ES-I3 (cell line): ENCODE measurements around the gene PPFIA4.

ENCODE experiments used
- H3K36me3 ChIP-seq: 2 replicates; pipeline ENCODE4 v1.6.1; 2013; ENCODE audit warnings: mild to moderate bottlenecking, low read length, control low read depth, moderate library complexity; ENCODE audit not compliant: insufficient read depth
- H3K4me1 ChIP-seq: 2 replicates; pipeline ENCODE4 v1.6.1; 2013; ENCODE audit warnings: mild to moderate bottlenecking, control low read depth, low read length; ENCODE audit not compliant: insufficient read depth
- H3K9ac ChIP-seq: 2 replicates; pipeline ENCODE4 v1.6.1; 2013; ENCODE audit warnings: low read depth, mild to moderate bottlenecking, low read length, moderate library complexity
- H3K9me3 ChIP-seq: 2 replicates; pipeline ENCODE4 v1.6.1; 2013; ENCODE audit warnings: mild to moderate bottlenecking, low read length, moderate library complexity; ENCODE audit not compliant: control insufficient read depth, insufficient read depth

The PPFIA4 gene

GRCh38 chr1:203040513-203041275, 14.4 kb downstream of the PPFIA4 start:
- Histone ChIP-seq H3K9me3 (no peaks in the 10 kb centered on the region), H3K9ac (no peak overlapping the region), H3K4me1 (peaks cover 11% of the 10 kb centered on the region; the same call in 1 of the 2 replicates), H3K36me3 (no peaks in the 10 kb centered on the region)

- Histone ChIP-seq H3K4me1 (0 out of 2 replicates have a peak, but pooled peaks cover 7% of the 10 kb centered on the region), H3K9ac (no peak overlapping the region)
Measured at GRCh38 chr1:203041351-203041932, 15.2 kb downstream of the PPFIA4 start.

GRCh38 chr1:203043830-203044545, 17.7 kb downstream of the PPFIA4 start:
- Histone ChIP-seq H3K9ac (no peak overlapping the region), H3K9me3 (no peaks in the 10 kb centered on the region), H3K36me3 (no peaks in the 10 kb centered on the region), H3K4me1 (peaks cover 8% of the 10 kb centered on the region)

More at GRCh38 chr1:203041351-203041932, 15.2 kb downstream of the PPFIA4 start:
- Histone ChIP-seq H3K36me3 (no peaks in the 10 kb centered on the region), H3K9me3 (no peaks in the 10 kb centered on the region)

GRCh38 chr1:203044546-203045250, 18.4 kb downstream of the PPFIA4 start:
- Histone ChIP-seq H3K9me3 (no peaks in the 10 kb centered on the region), H3K9ac (no peak overlapping the region), H3K4me1 (peaks cover 8% of the 10 kb centered on the region), H3K36me3 (no peaks in the 10 kb centered on the region)

- Histone ChIP-seq H3K9ac (no peak overlapping the region), H3K9me3 (no peaks in the 10 kb centered on the region), H3K36me3 (no peaks in the 10 kb centered on the region), H3K4me1 (peaks cover 7% of the 10 kb centered on the region)
Measured at GRCh38 chr1:203045336-203045735, 19.0 kb downstream of the PPFIA4 start.

- peaks cover 7% of the 10 kb centered on the region for H3K4me1 ChIP-seq
- H3K9ac ChIP-seq = no peak overlapping the region
Measured at GRCh38 chr1:203045821-203046594, 19.7 kb downstream of the PPFIA4 start.

GRCh38 chr1:203046984-203047630, 20.8 kb downstream of the PPFIA4 start:
- Histone ChIP-seq H3K9ac (no peak overlapping the region), H3K36me3 (no peaks in the 10 kb centered on the region), H3K9me3 (no peaks in the 10 kb centered on the region), H3K4me1 (peaks cover 12% of the 10 kb centered on the region)

More at GRCh38 chr1:203045821-203046594, 19.7 kb downstream of the PPFIA4 start:
- Histone ChIP-seq H3K36me3 (no peaks in the 10 kb centered on the region), H3K9me3 (no peaks in the 10 kb centered on the region)

GRCh38 chr1:203048086-203048485, 21.8 kb downstream of the PPFIA4 start:
- Histone ChIP-seq H3K36me3 (no peaks in the 10 kb centered on the region), H3K9me3 (no peaks in the 10 kb centered on the region), H3K9ac (no peak overlapping the region), H3K4me1 (peaks cover 21% of the 10 kb centered on the region)

GRCh38 chr1:203048555-203049051, 22.3 kb downstream of the PPFIA4 start:
- peaks cover 21% of the 10 kb centered on the region for H3K4me1 ChIP-seq
- H3K36me3 ChIP-seq = no peaks in the 10 kb centered on the region
- H3K9ac ChIP-seq = no peak overlapping the region
- H3K9me3 ChIP-seq = no peaks in the 10 kb centered on the region

- no peak overlapping the region for H3K9ac ChIP-seq
- peaks cover 24% of the 10 kb centered on the region for H3K4me1 ChIP-seq
- H3K36me3 ChIP-seq = no peaks in the 10 kb centered on the region
- no peaks in the 10 kb centered on the region for H3K9me3 ChIP-seq
Measured at GRCh38 chr1:203049077-203049476, 22.8 kb downstream of the PPFIA4 start.

GRCh38 chr1:203049576-203050180, 23.4 kb downstream of the PPFIA4 start:
- Histone ChIP-seq H3K4me1 (peaks cover 27% of the 10 kb centered on the region), H3K9me3 (no peaks in the 10 kb centered on the region), H3K9ac (no peak overlapping the region), H3K36me3 (no peaks in the 10 kb centered on the region)

GRCh38 chr1:203050826-203051225, 24.5 kb downstream of the PPFIA4 start:
- Histone ChIP-seq H3K9me3 (no peaks in the 10 kb centered on the region), H3K9ac (no peak overlapping the region), H3K36me3 (no peaks in the 10 kb centered on the region), H3K4me1 (peaks cover 30% of the 10 kb centered on the region)

GRCh38 chr1:203051841-203052324, 25.6 kb downstream of the PPFIA4 start:
- Histone ChIP-seq H3K9me3 (no peaks in the 10 kb centered on the region), H3K36me3 (no peaks in the 10 kb centered on the region), H3K9ac (no peak overlapping the region), H3K4me1 (peaks cover 30% of the 10 kb centered on the region)
